HG03469 (cell line): ENCODE data around the gene PAWR.
"Not testable (repeated sequence)": the region's sequence is repeated elsewhere in the genome, so short reads cannot be mapped to it uniquely, and the experiment has no call there.

Source experiments
- ATAC-seq: cut with Tn5 transposase; IDR thresholded peaks from one replicate; pipeline ENCODE4 v1.9.1; 2021; ENCODE audit warnings: mild to moderate bottlenecking, moderate library complexity, moderate number of reproducible peaks; ENCODE audit not compliant: unreplicated experiment

Gene PAWR

GRCh38 chr12:79650440-79650839 lies 40.3 kb downstream of the PAWR start:
- ATAC-seq, result no peak

- ATAC-seq, result no peak
These were observed 41.9 kb downstream of the PAWR start for GRCh38 chr12:79648881-79649280.

GRCh38 chr12:79646843-79647242 lies 43.9 kb downstream of the PAWR start:
- ATAC-seq, result not testable (repeated sequence)

- ATAC-seq, result peak; percentile 90
These were observed 45.5 kb downstream of the PAWR start for GRCh38 chr12:79645235-79645630.

GRCh38 chr12:79644274-79645234 lies 46.2 kb downstream of the PAWR start:
- ATAC-seq, result peak; percentile 3

GRCh38 chr12:79643821-79644220 lies 46.9 kb downstream of the PAWR start:
- ATAC-seq, result no peak

GRCh38 chr12:79638490-79638889 lies 52.3 kb downstream of the PAWR start:
- no peak for ATAC-seq

- ATAC-seq, result no peak
These were observed 53.7 kb downstream of the PAWR start for GRCh38 chr12:79637093-79637492.

GRCh38 chr12:79635676-79636075 lies 55.1 kb downstream of the PAWR start:
- no peak for ATAC-seq

GRCh38 chr12:79634957-79635471 lies 55.8 kb downstream of the PAWR start:
- ATAC-seq, result no peak

GRCh38 chr12:79629561-79629960 lies 61.2 kb downstream of the PAWR start:
- no peak for ATAC-seq

- ATAC-seq, result not testable (repeated sequence)
These were observed 64.0 kb downstream of the PAWR start for GRCh38 chr12:79626735-79627134.

GRCh38 chr12:79624378-79624777 lies 66.4 kb downstream of the PAWR start:
- no peak for ATAC-seq

GRCh38 chr12:79619872-79620562 lies 70.7 kb downstream of the PAWR start:
- ATAC-seq, result no peak

GRCh38 chr12:79618848-79619404 lies 71.8 kb downstream of the PAWR start:
- ATAC-seq, result no peak

GRCh38 chr12:79617696-79618095 lies 73.1 kb downstream of the PAWR start:
- ATAC-seq, result no peak

- ATAC-seq, result peak; percentile 44
These were observed 74.9 kb downstream of the PAWR start for GRCh38 chr12:79615596-79616560.

- ATAC-seq, result no peak
These were observed 76.0 kb downstream of the PAWR start for GRCh38 chr12:79614730-79615129.

- no peak for ATAC-seq
These were observed 88.9 kb downstream of the PAWR start for GRCh38 chr12:79601908-79602307.

- no peak for ATAC-seq
These were observed 92.9 kb downstream of the PAWR start for GRCh38 chr12:79597910-79598309.
